22Rv1 (cell line): Measurements from ENCODE around the gene ZNF565.

Experiments used
- ZFX ChIP-seq: fragments of 450-650 bp; IDR thresholded peaks from 2 replicates; pipeline ENCODE4 v1.6.1; 2017; ENCODE audit warnings: antibody characterized with exemption, borderline replicate concordance
- TF ChIP-seq, protein P1 (sequence below): fragments of 450-650 bp; IDR thresholded peaks from 2 replicates; pipeline ENCODE4 v1.5.1; 2017; ENCODE audit warnings: mild to moderate bottlenecking

DNA sequence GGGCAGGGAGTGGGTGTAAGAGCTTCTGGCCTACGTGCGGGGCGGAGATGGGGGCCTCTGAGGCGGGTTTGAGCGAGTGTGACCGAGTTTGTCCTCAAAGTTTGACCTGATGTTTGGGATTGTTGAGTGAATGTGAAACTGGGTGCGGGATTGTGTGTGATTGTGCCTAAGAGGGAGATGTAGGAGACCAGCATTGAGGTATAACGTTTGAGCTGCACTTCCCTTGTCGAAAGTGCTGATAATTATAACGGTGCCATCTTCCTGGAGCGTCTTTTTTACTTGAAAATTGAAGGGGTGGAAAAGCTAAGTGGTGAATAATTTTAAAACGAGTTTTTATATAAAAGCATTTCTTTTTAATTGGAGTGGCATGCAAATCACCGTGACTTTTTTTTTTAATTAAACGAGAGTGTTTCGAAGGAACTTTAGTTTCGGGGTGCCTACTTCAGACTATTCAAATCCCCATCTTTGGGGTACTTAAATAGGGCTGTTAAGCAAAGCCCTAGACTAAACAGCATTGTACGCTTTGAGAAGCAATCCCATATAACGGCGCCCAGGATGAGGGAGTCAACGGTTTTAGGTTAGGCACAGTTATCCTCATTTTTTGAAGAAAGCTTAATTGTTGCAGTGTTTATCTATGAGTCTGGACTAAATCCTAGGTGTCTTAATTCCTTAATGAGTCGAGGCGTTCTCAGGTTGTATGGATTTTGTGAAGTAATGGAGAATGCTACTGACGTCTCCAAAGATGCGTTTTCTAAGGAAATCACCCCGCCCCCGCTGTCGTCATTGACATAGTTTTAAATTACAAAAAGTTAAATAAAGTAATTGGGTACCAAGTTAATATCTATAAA is 1.0 kb upstream of the ZNF565 start:
- TF ChIP-seq, protein P1, sequence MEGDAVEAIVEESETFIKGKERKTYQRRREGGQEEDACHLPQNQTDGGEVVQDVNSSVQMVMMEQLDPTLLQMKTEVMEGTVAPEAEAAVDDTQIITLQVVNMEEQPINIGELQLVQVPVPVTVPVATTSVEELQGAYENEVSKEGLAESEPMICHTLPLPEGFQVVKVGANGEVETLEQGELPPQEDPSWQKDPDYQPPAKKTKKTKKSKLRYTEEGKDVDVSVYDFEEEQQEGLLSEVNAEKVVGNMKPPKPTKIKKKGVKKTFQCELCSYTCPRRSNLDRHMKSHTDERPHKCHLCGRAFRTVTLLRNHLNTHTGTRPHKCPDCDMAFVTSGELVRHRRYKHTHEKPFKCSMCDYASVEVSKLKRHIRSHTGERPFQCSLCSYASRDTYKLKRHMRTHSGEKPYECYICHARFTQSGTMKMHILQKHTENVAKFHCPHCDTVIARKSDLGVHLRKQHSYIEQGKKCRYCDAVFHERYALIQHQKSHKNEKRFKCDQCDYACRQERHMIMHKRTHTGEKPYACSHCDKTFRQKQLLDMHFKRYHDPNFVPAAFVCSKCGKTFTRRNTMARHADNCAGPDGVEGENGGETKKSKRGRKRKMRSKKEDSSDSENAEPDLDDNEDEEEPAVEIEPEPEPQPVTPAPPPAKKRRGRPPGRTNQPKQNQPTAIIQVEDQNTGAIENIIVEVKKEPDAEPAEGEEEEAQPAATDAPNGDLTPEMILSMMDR, result no peak
- no peak for TF ChIP-seq ZFX
